D341Med (cell line): ENCODE results near the gene ZNF507.

ENCODE experiments used
- DNase-seq: peaks from one replicate; pipeline ENCODE4 v3.0.0; 2012; ENCODE audit warnings: low spot score

Gene ZNF507

GRCh38 chr19:32339988-32340874, 5.2 kb upstream of the ZNF507 start:
- peak; percentile 75 for DNase-seq

DNA sequence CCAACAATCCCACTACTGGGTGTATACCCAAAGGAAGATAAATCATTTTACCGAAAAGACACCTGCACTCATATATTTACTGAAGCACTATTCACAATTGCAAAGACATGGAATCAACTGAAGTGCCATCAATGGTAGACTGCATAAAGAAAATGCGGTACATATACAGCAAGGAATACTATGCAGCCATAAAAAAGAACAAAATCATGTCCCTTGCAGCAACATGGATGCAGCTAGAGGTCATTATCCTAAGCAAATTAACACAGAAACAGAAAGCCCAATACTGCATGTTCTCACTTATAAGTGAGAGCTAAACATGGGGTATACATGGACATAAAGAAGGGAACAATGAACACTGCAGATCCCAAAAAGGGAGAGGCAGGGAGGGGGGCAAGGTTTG, 2.7 kb upstream of the ZNF507 start:
- DNase-seq = no peak

GRCh38 chr19:32343550-32344262, 1.7 kb upstream of the ZNF507 start:
- no peak for DNase-seq

- no peak for DNase-seq
These were observed 1.5 kb downstream of the ZNF507 start for GRCh38 chr19:32346901-32347300.

DNA sequence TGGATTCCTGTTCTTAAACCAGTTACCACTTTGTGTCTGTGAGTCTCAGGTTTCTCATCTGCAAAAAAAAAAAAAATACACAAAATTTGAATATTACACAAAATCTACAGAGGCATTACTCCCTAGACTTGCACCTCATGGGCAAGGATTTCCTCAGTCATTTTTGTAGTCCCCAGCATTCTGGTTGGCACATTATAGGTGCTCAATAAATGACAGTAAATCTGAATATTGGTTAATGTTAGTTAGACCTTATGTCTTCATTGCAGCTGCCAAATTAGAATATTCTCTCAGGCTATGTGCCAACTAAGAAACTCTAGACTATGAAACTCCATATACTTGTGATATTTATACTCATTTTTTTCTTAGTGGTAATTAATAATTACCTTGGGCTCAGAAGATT, 2.2 kb downstream of the ZNF507 start:
- no peak for DNase-seq

- no peak for DNase-seq
These were observed 3.6 kb downstream of the ZNF507 start for GRCh38 chr19:32349051-32349450.

DNA sequence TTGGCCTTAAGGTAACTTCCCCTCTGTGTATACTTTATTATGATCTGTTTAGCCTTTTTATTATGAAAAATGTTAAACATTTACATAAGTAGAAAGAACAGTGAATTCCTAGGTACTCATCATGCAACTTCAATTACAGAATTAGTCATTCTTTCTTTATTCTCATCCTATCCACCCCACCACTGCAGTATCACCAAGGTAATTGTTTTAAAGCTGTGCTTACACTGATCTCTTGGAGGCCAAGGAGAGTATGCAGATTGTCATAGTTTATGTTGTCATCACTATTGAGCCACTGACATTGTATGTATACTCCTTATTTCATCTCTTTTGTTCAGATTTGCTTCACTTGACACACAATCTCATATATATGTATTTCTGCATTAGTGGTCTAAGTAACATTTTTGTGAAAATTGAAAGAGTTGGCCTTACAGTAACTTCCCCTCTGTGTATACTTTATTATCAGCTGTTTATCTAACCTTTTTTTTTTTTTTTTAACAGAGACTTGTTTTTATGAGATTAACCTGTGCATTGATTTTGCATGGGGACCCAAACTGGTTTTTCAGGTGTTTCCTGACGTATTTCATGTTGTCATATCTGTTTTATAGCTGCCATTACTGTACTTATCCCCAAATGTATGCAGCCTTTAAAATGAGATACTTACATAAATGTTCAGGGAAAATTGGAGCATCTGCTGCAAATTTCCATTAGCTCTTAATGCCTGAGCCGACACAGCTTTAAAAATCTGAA, 4.5 kb downstream of the ZNF507 start:
- no peak for DNase-seq

DNA sequence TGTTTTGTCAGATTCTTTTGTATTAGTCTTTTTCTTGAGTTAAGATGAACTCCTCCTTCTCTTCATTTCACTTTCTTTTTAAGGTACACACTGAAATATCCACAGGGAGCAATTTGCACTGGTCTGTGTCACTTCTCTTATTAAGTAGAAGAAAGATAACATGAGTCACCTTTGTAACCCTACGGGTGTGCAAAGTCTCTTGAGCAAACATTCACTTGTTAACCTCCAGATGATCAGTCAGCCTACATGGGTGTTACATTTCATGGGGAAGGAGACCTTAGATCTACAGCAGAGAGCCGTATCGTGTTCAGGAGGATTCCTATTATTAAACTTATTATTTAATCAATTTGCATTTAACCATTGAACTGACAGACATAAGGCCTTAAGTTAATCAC, 5.1 kb downstream of the ZNF507 start:
- no peak for DNase-seq

DNA sequence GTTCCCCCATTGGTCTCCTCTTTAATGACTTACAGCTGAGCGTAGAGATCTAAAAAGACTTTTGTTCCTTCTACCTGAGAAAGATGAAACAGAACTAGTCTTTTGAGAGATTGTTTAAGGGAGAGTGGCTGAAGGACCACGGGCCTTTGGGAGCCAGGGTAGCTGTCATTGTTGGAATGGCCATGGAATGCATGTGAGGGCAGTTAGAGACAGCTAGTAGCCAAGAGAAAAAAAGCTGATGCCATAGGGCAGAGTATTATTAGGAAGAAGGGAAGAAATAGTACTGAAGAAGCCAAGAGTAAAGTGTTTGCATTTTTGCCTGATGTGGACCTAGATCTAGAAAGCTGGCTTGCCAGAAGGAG, 5.6 kb downstream of the ZNF507 start:
- DNase-seq = no peak

DNA sequence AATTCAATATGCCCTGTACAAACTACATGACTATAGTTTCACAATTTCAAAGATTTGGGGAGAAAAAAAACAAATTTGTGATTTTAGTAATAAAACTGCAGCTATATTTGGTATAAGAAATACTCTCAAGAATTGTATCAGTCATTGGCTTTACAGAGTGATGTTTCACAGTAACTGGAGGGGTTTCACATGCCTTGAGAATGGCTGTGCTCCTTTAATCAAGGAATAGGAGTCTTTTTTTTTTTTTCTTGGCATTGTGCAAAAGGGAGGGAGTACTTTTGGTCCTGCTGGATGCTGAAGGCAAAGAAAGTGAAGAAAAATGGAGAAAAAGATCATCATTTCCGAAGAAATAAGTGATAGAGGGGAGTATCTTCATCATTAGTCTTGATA, 6.8 kb downstream of the ZNF507 start:
- DNase-seq = no peak

- no peak for DNase-seq
These were observed 8.9 kb downstream of the ZNF507 start for GRCh38 chr19:32354345-32354744.

DNA sequence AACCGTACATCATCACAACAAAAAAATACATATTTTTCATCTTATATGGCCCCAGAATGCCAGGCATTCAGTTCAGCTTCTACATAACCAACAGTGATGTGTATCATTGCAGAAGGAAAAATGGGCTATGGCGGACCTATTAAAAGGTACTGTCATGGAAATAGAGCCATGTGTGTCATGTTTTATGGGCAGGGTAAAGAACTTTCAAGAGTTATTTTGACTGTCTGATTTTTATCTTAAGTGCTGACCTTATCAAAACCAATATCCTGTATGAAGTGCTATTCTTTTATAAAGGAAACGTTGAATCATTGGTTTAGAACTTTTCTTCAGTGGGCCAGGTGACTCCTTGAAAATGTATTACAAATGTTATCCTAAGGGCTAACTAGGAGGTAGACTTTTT, 9.9 kb downstream of the ZNF507 start:
- no peak for DNase-seq

- no peak for DNase-seq
These were observed 12.3 kb downstream of the ZNF507 start for GRCh38 chr19:32357720-32358119.

- peak; percentile 38 for DNase-seq
These were observed 12.9 kb downstream of the ZNF507 start for GRCh38 chr19:32358321-32358720.

- no peak for DNase-seq
These were observed 14.2 kb downstream of the ZNF507 start for GRCh38 chr19:32359581-32359980.

DNA sequence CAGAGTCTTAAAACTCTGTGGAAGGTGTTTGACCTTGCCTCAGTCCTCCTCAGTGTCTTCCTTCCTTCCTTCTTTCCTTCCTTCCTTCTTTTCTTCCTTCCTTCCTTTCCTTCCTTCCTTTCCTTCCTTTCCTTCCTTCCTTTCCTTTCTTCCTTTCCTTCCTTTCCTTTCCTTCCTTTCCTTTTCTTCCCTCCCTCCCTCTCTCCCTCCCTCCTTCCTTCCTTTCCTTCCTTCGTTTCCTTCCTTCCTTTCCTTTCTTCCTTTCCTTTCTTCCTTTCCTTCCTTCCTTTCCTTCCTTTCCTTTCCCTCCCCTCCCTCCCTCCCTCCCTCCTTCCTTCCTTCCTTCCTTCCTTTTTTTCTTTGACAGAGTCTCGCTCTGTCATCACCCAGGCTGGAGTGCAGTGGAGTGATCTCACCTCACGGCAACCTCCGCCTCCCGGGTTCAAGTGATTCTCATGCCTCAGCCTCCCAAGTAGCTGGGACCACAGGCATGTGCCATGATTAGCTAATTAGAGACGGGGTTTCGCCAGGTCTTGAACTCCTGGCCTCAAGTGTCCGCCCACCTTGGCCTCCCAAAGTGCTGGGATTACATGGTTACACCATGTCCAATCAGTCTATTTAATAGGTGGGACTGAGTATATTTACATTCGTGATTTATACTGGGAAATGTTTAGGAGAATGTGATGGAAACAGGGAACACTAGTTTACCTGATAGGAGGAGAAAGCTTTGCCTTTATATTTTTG, 16.3 kb downstream of the ZNF507 start:
- DNase-seq = no peak

DNA sequence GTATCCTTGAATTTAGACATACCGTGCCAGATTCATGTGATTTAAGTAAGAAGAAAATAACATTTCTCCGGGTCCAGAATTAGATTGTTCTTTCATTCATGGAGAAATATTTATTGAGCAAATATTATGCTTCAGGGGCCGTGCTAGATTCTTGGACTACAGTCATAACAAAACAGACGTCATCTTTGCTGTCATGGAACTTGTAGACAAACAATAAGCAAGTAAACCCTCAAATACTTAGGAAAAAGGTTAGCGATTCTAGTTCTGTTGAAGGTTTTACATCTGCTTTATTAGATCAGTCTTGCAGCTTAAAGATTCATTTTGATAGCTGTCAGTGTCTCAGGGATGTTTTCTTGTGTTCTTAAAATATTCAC, 16.9 kb downstream of the ZNF507 start:
- no peak for DNase-seq

DNA sequence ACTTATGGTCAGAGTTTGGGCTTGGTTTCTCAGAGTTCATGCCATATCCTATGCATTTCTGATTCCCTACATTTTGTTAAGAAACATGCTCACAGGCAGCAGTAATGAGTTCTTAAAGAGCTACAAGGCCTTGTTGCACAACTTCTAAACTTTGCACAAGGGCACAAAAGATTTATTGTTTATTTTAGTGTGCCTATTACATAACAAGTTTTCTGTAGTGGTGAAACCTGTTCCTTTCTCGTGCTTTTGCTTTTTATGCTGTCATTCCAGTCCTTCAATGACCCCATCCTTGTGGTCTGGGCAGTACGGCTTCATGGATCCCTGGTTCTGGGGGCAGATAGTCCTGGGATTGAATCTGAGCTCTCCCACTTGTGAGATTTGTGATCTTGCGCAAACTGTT, 17.8 kb downstream of the ZNF507 start:
- DNase-seq = no peak

GRCh38 chr19:32363632-32364031, 18.2 kb downstream of the ZNF507 start:
- peak; percentile 44 for DNase-seq

DNA sequence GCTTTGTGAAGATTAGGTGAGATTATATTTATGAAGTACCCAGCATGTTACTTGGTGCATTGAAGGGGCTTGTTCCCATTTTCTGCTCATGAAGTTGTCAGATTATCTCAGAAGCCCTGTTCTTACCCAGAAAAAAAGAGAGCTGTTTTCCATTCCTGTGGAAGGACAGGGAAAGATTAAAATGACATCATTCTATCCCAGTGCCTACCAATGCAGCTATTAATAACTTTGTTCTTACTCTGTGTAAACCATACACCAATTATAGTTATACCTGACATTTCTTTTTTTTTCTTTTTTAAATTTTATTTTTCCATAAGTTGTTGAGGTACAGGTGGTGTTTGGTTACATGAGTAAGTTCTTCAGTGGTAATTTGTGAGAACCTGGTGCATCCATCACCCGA, 18.6 kb downstream of the ZNF507 start:
- DNase-seq = no peak

DNA sequence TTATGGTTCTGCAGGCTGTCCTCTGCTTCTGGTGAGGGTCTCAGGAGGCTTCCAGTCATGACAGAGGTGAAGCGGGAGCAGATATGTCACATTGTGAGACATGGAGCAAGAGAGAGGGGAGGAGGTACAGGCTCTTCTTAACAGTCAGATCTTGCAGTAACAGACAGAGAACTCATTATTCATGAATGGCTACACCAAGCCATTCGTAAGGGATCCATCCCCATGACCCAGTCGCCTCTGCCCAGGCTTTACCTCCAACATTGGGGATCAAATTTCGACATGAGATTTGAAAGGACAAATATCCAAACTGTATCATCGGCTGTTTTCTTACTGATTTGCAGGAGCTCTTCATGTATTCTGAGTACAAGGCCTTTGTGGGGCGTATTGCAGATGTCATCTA, 21.7 kb downstream of the ZNF507 start:
- no peak for DNase-seq

- no peak for DNase-seq
These were observed 22.6 kb downstream of the ZNF507 start for GRCh38 chr19:32367948-32368536.
